Brain microvascular endothelial cell (primary cell): ENCODE results near the gene TBC1D22B.

Experiments
- DNase-seq: peaks from one replicate; pipeline ENCODE4 v3.0.0-alpha.2; 2020
- H3K27ac ChIP-seq: fragments of 250-450 bp; sonication (Bioruptor Pico); 2 replicates; pipeline ENCODE4 v1.5.1; 2020; ENCODE audit warnings: mild to moderate bottlenecking, moderate library complexity
- H3K27me3 ChIP-seq: fragments of 250-450 bp; sonication (Bioruptor Pico); replicated peaks from 2 replicates; pipeline ENCODE4 v1.5.1; 2020; ENCODE audit warnings: mild to moderate bottlenecking
- H3K36me3 ChIP-seq: fragments of 250-450 bp; sonication (Bioruptor Pico); replicated peaks from 2 replicates; pipeline ENCODE4 v1.5.1; 2020; ENCODE audit warnings: mild to moderate bottlenecking
- H3K4me3 ChIP-seq: 2 replicates; pipeline ENCODE4 v1.5.1; 2011; ENCODE audit warnings: low read depth, mild to moderate bottlenecking, control low read depth, low read length, moderate library complexity
- in situ Hi-C: cut with HindIII; loops from 2 replicates; pipeline ENCODE4 v1.10.0; 2017; ENCODE audit warnings: low sequenced_read_pairs, low pct_ligation_motif_present
- TF ChIP-seq, protein P1 (sequence below): IDR thresholded peaks from 2 replicates; pipeline ENCODE4 v1.5.1; 2011; ENCODE audit warnings: low read depth, mild to moderate bottlenecking, moderate library complexity, low read length, control low read depth, inconsistent platforms; ENCODE audit errors: missing control alignments

The TBC1D22B gene

DNA sequence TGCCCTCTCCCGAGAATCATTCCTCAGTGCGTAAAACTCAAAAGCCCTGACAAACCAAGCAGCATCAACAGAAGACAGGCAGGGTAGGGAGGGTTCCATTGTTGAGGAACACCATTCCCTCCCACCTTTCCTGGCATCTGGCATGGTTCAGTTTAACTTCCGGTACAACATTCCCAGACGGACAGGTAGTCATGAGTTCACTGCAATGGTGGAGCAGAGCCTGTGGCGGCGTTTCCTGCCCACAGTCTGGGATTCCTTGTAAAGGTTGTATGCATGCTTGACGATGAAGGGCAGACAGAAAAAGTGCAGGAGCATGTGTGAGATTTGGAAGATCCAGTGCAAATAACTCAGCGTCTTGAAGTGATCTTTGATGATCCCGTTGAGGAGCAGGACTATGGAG is 45.3 kb upstream of the TBC1D22B start:
- DNase-seq = no peak
- in situ Hi-C loops = no loop called here
- H3K4me3 ChIP-seq = no peak overlapping the region
- H3K27ac ChIP-seq = no peak overlapping the region
- no peaks in the 10 kb centered on the region for H3K36me3 ChIP-seq
- H3K27me3 ChIP-seq = no peaks in the 10 kb centered on the region
- TF ChIP-seq, protein P1, sequence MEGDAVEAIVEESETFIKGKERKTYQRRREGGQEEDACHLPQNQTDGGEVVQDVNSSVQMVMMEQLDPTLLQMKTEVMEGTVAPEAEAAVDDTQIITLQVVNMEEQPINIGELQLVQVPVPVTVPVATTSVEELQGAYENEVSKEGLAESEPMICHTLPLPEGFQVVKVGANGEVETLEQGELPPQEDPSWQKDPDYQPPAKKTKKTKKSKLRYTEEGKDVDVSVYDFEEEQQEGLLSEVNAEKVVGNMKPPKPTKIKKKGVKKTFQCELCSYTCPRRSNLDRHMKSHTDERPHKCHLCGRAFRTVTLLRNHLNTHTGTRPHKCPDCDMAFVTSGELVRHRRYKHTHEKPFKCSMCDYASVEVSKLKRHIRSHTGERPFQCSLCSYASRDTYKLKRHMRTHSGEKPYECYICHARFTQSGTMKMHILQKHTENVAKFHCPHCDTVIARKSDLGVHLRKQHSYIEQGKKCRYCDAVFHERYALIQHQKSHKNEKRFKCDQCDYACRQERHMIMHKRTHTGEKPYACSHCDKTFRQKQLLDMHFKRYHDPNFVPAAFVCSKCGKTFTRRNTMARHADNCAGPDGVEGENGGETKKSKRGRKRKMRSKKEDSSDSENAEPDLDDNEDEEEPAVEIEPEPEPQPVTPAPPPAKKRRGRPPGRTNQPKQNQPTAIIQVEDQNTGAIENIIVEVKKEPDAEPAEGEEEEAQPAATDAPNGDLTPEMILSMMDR = no peak

DNA sequence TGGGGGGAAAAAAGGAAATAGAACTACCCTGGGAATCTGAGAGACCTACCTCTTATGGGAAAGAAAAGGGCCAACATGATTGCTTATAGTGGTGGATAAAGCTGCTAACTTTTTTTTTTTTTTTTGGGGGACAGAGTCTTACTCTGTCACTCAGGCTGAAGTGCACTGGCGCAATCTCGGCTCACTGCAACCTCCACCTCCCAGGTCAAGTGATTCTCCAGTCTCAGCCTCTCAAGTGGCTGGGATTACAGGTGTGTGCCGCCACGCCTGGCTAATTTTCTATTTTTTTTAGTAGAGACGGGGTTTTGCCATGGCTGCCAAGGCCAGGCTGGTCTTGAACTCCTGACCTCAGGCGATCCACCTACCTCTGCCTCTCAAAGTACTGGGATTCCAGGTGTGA is 39.5 kb upstream of the TBC1D22B start:
- Histone ChIP-seq H3K36me3 (no peaks in the 10 kb centered on the region), H3K4me3 (no peak overlapping the region), H3K27me3 (no peaks in the 10 kb centered on the region), H3K27ac (no peak overlapping the region)
- TF ChIP-seq, protein P1 = no peak
- DNase-seq = no peak
- in situ Hi-C loops = no loop called here

DNA sequence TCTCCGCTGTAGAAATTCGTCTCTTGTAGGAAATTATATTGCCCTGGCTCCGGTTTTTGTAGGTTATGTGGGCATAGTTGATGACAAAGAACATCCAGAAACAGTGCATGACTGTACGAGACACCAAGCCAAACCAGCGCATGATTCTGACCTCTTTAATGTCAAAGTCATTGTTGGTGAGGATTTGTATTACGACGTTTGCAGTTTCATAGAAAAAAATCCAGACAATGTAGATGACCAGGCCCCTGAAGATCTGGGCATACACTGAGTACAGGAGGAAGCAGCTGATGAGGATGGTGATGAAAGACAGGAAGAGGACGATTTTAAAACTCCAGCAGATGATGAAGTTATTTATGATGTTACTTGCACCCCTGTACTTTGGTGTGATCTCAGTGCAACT is 39.1 kb upstream of the TBC1D22B start:
- Histone ChIP-seq H3K27ac (no peak overlapping the region), H3K27me3 (no peaks in the 10 kb centered on the region), H3K4me3 (no peak overlapping the region), H3K36me3 (no peaks in the 10 kb centered on the region)
- TF ChIP-seq, protein P1 = no peak
- in situ Hi-C loops = no loop called here
- no peak for DNase-seq

DNA sequence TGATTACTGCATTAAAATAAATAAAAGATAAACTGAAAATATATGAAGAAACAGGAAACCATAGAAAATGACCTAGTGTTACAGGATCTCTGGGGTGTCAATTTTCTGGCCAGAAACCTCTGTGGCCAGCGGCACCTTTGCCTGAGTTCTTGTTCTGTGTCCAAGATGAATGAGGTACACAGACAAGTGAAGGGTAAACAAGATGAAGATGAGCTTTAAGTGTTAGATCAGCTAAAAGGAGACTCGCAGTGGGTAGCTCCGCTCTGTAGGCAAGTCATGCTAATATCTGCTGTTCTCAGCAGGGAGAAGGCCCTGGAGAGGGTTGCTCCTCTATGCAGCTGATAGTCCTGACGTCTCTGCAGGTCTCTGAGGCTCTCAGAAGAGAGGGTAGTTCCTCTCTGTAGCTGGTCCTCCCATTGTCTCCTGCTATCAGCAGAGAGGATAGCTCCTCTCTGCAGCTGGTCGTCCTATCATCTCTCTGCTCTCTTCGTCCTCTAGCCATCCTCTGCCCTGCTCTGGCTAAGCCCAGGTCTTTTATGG is 35.9 kb upstream of the TBC1D22B start:
- in situ Hi-C loops = no loop called here
- DNase-seq = no peak
- H3K27me3 ChIP-seq = no peaks in the 10 kb centered on the region
- peak overlapping the region; percentile 64 for H3K4me3 ChIP-seq
- H3K27ac ChIP-seq = no peak overlapping the region
- no peaks in the 10 kb centered on the region for H3K36me3 ChIP-seq
- TF ChIP-seq, protein P1 = no peak

DNA sequence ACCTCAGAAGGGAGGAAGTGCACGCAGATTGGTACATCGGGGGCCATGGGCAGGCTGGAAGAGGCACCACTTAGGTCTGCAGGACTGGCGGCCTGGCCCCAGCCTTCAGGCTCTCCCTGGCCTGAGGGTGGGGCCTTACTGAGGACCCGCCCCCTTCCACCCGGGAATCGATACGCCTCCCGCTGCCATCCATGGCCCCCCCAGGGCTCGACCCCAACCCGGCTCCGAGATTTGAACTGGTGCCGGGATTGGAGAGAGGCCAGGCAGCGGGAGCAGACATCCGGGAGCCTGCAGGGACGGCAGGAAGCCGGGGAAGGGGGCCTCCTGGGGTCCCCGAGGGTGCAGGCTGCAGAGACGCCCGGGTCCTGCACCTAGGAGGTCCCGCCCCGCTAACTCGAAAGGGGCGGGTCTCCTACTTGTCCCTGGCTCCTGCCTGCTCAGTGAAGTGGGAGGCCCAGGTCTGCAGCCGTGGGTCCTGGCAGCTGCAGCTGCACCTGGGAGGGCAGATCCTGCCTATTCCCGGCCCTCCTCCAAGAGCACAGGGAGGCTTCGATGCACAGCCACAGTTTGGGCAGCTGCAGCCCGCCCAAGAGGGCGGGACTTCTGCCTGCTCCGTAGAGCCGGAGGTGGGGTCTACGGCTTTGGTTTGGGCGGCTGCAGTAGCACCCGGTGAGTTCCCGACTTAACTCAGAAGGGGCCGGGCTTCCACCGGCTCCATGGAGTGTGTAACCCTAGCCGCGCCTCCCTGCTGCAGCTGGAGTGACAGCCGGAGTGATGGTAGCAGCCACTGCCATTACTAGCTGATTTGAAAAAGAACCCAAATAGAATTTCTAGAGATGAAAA is 35.2 kb upstream of the TBC1D22B start:
- Histone ChIP-seq H3K27me3 (no peaks in the 10 kb centered on the region), H3K27ac (peak overlapping the region; percentile 24), H3K36me3 (no peaks in the 10 kb centered on the region), H3K4me3 (peak overlapping the region; percentile 64)
- in situ Hi-C loops = no loop called here
- DNase-seq = peak; percentile 86
- TF ChIP-seq, protein P1 = no peak
